CD4-positive, alpha-beta T cell treated with Interleukin-4 for 4 hours (primary cell): ENCODE data around the gene UGGT2.
"Not testable (repeated sequence)": the region's sequence is repeated elsewhere in the genome, so short reads cannot be mapped to it uniquely, and the experiment has no call there.

Source experiments
- DNase-seq: peaks from one replicate; pipeline ENCODE4 v3.0.0-alpha.2; 2020

The UGGT2 gene

GRCh38 chr13:96053003-96053703, at the start of gene UGGT2:
Gene UGGT2, minus strand, starts transcription at chr13:96053401. Its CDS starts 89 bp downstream, at chr13:96053312.
- no peak for DNase-seq

- DNase-seq: no peak
These were observed 47.4 kb upstream of the UGGT2 start for GRCh38 chr13:96100457-96101220.

GRCh38 chr13:96093296-96094006, 40.2 kb upstream of the UGGT2 start:
- DNase-seq: no peak

GRCh38 chr13:96091164-96092117, 38.2 kb upstream of the UGGT2 start:
- no peak for DNase-seq

- no peak for DNase-seq
These were observed 37.3 kb upstream of the UGGT2 start for GRCh38 chr13:96090240-96091101.

- DNase-seq: no peak
These were observed 36.6 kb upstream of the UGGT2 start, which contains the start of gene HS6ST3 for GRCh38 chr13:96089749-96090239. Gene HS6ST3, plus strand, starts transcription at chr13:96090107.

- DNase-seq: no peak
These were observed 35.9 kb upstream of the UGGT2 start for GRCh38 chr13:96089139-96089538.

GRCh38 chr13:96086736-96087135, 33.5 kb upstream of the UGGT2 start:
- no peak for DNase-seq

- no peak for DNase-seq
These were observed 29.4 kb upstream of the UGGT2 start for GRCh38 chr13:96082640-96083039.

GRCh38 chr13:96081888-96082287, 28.7 kb upstream of the UGGT2 start:
- no peak for DNase-seq

GRCh38 chr13:96080676-96081075, 27.5 kb upstream of the UGGT2 start:
- DNase-seq: no peak

GRCh38 chr13:96075953-96076543, 22.8 kb upstream of the UGGT2 start:
- DNase-seq: no peak

GRCh38 chr13:96072392-96072791, 19.2 kb upstream of the UGGT2 start:
- DNase-seq: no peak

GRCh38 chr13:96071504-96071903, 18.3 kb upstream of the UGGT2 start:
- no peak for DNase-seq

GRCh38 chr13:96068729-96069128, 15.5 kb upstream of the UGGT2 start:
- no peak for DNase-seq

GRCh38 chr13:96065849-96066248, 12.6 kb upstream of the UGGT2 start:
- no peak for DNase-seq

GRCh38 chr13:96052656-96053002, 572 bp downstream of the UGGT2 start:
- DNase-seq: no peak

- not testable (repeated sequence) for DNase-seq
These were observed 1.3 kb downstream of the UGGT2 start for GRCh38 chr13:96051946-96052345.

GRCh38 chr13:96051491-96051890, 1.7 kb downstream of the UGGT2 start:
- DNase-seq: not testable (repeated sequence)

- DNase-seq: not testable (repeated sequence)
These were observed 2.2 kb downstream of the UGGT2 start for GRCh38 chr13:96050955-96051354.
